ENCODE data around the gene NDOR1.

DNA sequence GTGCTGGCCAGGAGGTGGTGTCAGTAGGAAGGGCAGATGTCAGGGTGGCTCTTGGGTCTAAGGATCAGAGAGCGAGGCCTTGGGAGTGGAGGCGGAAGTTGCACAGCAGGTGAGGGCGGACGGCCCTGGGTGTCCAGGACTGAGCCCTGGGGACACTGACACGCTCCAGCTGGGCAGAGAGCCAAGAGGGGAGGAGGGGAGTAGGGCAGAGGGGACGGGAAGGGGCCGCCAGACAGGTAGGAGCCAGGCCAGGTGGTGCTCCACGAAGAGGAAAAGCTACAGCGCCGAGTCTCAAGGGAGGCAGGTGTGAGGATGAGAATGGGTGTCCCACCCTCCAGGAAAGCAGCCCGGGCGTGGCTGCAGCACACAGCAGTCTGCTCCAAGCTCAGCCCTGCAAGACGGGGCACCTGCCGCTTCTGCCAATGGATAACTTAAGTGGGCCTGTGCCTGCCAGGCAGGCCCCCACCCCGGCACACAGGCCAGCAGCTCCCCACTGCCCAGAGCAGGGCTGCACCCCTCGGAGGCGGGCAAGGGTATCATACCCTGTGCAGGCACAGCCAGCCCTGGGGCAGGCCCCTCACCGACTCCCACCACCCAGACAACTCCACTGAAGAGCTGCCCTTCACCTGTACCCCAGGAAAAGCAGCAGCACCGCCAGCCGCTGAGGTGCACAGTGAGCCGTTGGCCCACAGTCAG is 9.8 kb upstream of the NDOR1 start:
- TF ChIP-seq, protein P1, sequence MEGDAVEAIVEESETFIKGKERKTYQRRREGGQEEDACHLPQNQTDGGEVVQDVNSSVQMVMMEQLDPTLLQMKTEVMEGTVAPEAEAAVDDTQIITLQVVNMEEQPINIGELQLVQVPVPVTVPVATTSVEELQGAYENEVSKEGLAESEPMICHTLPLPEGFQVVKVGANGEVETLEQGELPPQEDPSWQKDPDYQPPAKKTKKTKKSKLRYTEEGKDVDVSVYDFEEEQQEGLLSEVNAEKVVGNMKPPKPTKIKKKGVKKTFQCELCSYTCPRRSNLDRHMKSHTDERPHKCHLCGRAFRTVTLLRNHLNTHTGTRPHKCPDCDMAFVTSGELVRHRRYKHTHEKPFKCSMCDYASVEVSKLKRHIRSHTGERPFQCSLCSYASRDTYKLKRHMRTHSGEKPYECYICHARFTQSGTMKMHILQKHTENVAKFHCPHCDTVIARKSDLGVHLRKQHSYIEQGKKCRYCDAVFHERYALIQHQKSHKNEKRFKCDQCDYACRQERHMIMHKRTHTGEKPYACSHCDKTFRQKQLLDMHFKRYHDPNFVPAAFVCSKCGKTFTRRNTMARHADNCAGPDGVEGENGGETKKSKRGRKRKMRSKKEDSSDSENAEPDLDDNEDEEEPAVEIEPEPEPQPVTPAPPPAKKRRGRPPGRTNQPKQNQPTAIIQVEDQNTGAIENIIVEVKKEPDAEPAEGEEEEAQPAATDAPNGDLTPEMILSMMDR (IDR thresholded peaks at IDR 0.05; ENCODE audit: insufficient read depth, low read length), result no peak
- no peak for TF ChIP-seq POLR2AphosphoS5 (IDR thresholded peaks at IDR 0.05; ENCODE audit: low read depth)
- TF ChIP-seq, protein P2, sequence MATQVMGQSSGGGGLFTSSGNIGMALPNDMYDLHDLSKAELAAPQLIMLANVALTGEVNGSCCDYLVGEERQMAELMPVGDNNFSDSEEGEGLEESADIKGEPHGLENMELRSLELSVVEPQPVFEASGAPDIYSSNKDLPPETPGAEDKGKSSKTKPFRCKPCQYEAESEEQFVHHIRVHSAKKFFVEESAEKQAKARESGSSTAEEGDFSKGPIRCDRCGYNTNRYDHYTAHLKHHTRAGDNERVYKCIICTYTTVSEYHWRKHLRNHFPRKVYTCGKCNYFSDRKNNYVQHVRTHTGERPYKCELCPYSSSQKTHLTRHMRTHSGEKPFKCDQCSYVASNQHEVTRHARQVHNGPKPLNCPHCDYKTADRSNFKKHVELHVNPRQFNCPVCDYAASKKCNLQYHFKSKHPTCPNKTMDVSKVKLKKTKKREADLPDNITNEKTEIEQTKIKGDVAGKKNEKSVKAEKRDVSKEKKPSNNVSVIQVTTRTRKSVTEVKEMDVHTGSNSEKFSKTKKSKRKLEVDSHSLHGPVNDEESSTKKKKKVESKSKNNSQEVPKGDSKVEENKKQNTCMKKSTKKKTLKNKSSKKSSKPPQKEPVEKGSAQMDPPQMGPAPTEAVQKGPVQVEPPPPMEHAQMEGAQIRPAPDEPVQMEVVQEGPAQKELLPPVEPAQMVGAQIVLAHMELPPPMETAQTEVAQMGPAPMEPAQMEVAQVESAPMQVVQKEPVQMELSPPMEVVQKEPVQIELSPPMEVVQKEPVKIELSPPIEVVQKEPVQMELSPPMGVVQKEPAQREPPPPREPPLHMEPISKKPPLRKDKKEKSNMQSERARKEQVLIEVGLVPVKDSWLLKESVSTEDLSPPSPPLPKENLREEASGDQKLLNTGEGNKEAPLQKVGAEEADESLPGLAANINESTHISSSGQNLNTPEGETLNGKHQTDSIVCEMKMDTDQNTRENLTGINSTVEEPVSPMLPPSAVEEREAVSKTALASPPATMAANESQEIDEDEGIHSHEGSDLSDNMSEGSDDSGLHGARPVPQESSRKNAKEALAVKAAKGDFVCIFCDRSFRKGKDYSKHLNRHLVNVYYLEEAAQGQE (IDR thresholded peaks at IDR 0.05; ENCODE audit: insufficient replicate concordance, low read depth), result no peak

Data from HL-60 (cell line).